C4-2B (cell line): ENCODE data around the gene PPM1D.

Experiments
- ZFX ChIP-seq: fragments of 450-650 bp; IDR thresholded peaks from 2 replicates; pipeline ENCODE4 v1.6.1; 2017
- TF ChIP-seq, protein P1 (sequence below): fragments of 450-650 bp; conservative IDR thresholded peaks from 2 replicates; pipeline ENCODE4 v1.5.1; 2017; ENCODE audit warnings: mild to moderate bottlenecking

GRCh38 chr17:60653569-60653968, 53.6 kb downstream of the PPM1D start:
- TF ChIP-seq, protein P1, sequence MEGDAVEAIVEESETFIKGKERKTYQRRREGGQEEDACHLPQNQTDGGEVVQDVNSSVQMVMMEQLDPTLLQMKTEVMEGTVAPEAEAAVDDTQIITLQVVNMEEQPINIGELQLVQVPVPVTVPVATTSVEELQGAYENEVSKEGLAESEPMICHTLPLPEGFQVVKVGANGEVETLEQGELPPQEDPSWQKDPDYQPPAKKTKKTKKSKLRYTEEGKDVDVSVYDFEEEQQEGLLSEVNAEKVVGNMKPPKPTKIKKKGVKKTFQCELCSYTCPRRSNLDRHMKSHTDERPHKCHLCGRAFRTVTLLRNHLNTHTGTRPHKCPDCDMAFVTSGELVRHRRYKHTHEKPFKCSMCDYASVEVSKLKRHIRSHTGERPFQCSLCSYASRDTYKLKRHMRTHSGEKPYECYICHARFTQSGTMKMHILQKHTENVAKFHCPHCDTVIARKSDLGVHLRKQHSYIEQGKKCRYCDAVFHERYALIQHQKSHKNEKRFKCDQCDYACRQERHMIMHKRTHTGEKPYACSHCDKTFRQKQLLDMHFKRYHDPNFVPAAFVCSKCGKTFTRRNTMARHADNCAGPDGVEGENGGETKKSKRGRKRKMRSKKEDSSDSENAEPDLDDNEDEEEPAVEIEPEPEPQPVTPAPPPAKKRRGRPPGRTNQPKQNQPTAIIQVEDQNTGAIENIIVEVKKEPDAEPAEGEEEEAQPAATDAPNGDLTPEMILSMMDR: no peak
- TF ChIP-seq ZFX: no peak
